ENCODE measurements around the gene LYRM4.

GRCh38 chr6:5084360-5084780, 176.4 kb downstream of the LYRM4 start:
- TF ChIP-seq EZH2phosphoT487 (conservative IDR thresholded peaks at IDR 0.05; ENCODE audit: low read length) = no peak
- TF ChIP-seq, protein P1, sequence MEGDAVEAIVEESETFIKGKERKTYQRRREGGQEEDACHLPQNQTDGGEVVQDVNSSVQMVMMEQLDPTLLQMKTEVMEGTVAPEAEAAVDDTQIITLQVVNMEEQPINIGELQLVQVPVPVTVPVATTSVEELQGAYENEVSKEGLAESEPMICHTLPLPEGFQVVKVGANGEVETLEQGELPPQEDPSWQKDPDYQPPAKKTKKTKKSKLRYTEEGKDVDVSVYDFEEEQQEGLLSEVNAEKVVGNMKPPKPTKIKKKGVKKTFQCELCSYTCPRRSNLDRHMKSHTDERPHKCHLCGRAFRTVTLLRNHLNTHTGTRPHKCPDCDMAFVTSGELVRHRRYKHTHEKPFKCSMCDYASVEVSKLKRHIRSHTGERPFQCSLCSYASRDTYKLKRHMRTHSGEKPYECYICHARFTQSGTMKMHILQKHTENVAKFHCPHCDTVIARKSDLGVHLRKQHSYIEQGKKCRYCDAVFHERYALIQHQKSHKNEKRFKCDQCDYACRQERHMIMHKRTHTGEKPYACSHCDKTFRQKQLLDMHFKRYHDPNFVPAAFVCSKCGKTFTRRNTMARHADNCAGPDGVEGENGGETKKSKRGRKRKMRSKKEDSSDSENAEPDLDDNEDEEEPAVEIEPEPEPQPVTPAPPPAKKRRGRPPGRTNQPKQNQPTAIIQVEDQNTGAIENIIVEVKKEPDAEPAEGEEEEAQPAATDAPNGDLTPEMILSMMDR (IDR thresholded peaks at IDR 0.05; ENCODE audit: insufficient read depth, low read length, poor library complexity, severe bottlenecking) = no peak

All from SU-DHL-6 (cell line).